Esophagus muscularis mucosa (tissue), 4 donors: ENCODE measurements around the gene POFUT2. TPM values are rescaled to one million over a fixed set of nuclear protein-coding genes. Genes with fewer than 3 reads are reported as not detected.
A peak's percentile ranks its signal among the peaks of the same experiment; 100 is the strongest.

Experiments
- DNase-seq: peaks from one replicate; pipeline ENCODE4 v3.0.0-alpha.2; 2017; ENCODE audit errors: extremely low spot score
- H3K27ac ChIP-seq, 4 donors: fragments of 200-600 bp; sonication (generic); replicated peaks in 1 of 4; 1 replicate in 3 of 4; 2 replicates in 1 of 4; pipeline ENCODE4 v1.5.1; 2016 to 2019; ENCODE audit warnings: mild to moderate bottlenecking in 1 of 4
- H3K27me3 ChIP-seq, 4 donors: fragments of 200-600 bp; sonication (generic); one replicate each; pipeline versions ENCODE4 v1.5.1 to v1.6.0; 2016 to 2019
- H3K36me3 ChIP-seq, 4 donors: fragments of 200-600 bp; sonication (generic); one replicate each; pipeline ENCODE4 v1.5.1; 2016 to 2019
- H3K4me1 ChIP-seq, 4 donors: fragments of 200-600 bp; sonication (generic); one replicate each; pipeline ENCODE4 v1.5.1; 2016 to 2019
- H3K4me3 ChIP-seq, 4 donors: fragments of 200-600 bp; sonication (generic); 1 replicate in 2 of 4; 2 replicates in 2 of 4; pipeline ENCODE4 v1.5.1; 2016 to 2019; ENCODE audit warnings: mild to moderate bottlenecking in 4 of 4, moderate library complexity in 1 of 4
- H3K9me3 ChIP-seq, 4 donors: fragments of 200-600 bp; sonication (generic); 1 replicate in 3 of 4; 2 replicates in 1 of 4; pipeline ENCODE4 v1.5.1; 2016 to 2019
- EP300 ChIP-seq: sonication (generic); formaldehyde crosslinking; IDR thresholded peaks from one replicate; pipeline ENCODE4 v1.6.1; 2017; ENCODE audit warnings: antibody characterized with exemption
- POLR2A ChIP-seq: fragments of 450-650 bp; IDR thresholded peaks from one replicate; pipeline ENCODE4 v1.6.1; 2017; ENCODE audit warnings: antibody characterized with exemption, moderate library complexity, mild to moderate bottlenecking, low read depth
- POLR2AphosphoS5 ChIP-seq, 2 donors: sonication (generic); formaldehyde crosslinking; IDR thresholded peaks; one replicate each; pipeline ENCODE4 v1.6.1; 2017; ENCODE audit warnings: antibody characterized with exemption in 2 of 2
- WGBS: methylation state at CpG from one replicate; pipeline ENCODE4 v1.1.5; 2018; 5-methylcytosine and 5-hydroxymethylcytosine counted together
- intact Hi-C: fragments of 100-400 bp; cut with DNase I; formaldehyde crosslinking; loops from one replicate; pipeline ENCODE4 v1.15.1; 2023
- total RNA-seq, 4 donors: library from RNA; depleted of rRNA; stranded (reverse); fragments of >200 nt; gene quantifications; one replicate each; pipeline versions ENCODE4 v1.1.0 to v1.2.1, GENCODE V29; 2016
- TF ChIP-seq, protein P1 (sequence below), 3 experiments: fragments of 200-600 bp in 2 of 3; fragments of 450-650 bp in 1 of 3; sonication (generic) in 2 of 3; IDR thresholded peaks; one replicate each; pipeline ENCODE4 v1.5.1; 2017 to 2019; ENCODE audit warnings: antibody characterized with exemption in 3 of 3, mild to moderate bottlenecking in 2 of 3, moderate library complexity in 1 of 3

Gene POFUT2
- total RNA-seq, 4 donors from 2014 or later, result 15.8 to 21.6 (median 18.7) TPM

DNA sequence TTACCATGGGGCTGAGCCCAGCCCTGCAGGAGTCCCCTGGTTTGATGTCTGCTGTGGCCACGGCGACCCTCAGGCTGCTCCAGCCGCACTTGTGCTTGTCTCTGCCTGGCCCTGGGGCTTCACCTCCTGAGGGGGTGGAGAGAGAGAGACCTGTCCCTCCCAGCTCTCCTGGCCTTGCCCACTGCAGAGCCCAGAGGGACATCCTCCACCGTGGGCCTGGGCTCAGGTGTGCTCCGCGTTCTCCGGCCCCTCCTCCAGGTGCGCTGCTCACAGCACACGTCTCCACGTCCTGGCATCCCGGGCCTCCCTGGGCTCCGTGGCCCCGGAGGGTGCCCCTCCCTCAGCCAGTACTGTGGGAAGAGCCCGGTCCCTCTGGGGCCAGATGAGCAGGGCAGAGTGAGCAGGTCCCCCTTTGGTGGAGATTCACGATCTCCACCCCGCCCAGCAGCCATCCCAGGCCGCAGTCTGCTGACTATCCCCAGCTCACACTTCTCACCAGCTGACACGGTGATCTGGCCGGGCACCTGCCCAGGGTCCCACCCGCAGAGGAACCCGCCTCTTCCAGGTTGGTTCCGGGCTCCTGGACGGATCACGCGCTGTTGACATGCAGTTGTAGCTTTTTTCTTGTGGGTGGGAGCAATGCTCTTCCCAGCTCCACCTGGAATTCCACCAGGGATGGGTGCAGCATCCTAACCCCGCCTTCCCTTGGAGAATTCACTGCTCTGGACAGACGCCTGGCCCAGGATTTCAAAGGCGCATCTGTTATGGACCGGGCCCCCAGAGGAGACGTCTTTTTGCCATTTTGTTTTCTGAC, 41.8 kb upstream of the POFUT2 start:
- Histone ChIP-seq H3K36me3 (no peaks in the 10 kb centered on the region), H3K27me3 (no peaks in the 10 kb centered on the region), H3K27ac (peak overlapping the region; percentile 62 to 76 (median 70)), H3K9me3 (no peaks in the 10 kb centered on the region), H3K4me3 (no peak overlapping the region), H3K4me1 (peaks cover 10 to 38% (median 35%) of the 10 kb centered on the region in 4 donors)
- intact Hi-C loops, result no loop called here
- TF ChIP-seq EP300, result no peak
- TF ChIP-seq, protein P1, sequence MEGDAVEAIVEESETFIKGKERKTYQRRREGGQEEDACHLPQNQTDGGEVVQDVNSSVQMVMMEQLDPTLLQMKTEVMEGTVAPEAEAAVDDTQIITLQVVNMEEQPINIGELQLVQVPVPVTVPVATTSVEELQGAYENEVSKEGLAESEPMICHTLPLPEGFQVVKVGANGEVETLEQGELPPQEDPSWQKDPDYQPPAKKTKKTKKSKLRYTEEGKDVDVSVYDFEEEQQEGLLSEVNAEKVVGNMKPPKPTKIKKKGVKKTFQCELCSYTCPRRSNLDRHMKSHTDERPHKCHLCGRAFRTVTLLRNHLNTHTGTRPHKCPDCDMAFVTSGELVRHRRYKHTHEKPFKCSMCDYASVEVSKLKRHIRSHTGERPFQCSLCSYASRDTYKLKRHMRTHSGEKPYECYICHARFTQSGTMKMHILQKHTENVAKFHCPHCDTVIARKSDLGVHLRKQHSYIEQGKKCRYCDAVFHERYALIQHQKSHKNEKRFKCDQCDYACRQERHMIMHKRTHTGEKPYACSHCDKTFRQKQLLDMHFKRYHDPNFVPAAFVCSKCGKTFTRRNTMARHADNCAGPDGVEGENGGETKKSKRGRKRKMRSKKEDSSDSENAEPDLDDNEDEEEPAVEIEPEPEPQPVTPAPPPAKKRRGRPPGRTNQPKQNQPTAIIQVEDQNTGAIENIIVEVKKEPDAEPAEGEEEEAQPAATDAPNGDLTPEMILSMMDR (IDR thresholded peaks at IDR 0.05), result no peak
- TF ChIP-seq POLR2A, result no peak
- no peak for TF ChIP-seq POLR2AphosphoS5 (IDR thresholded peaks at IDR 0.05)
- no peak for DNase-seq
- 90% methylated on average over 29 of the region's 30 CpGs for WGBS

DNA sequence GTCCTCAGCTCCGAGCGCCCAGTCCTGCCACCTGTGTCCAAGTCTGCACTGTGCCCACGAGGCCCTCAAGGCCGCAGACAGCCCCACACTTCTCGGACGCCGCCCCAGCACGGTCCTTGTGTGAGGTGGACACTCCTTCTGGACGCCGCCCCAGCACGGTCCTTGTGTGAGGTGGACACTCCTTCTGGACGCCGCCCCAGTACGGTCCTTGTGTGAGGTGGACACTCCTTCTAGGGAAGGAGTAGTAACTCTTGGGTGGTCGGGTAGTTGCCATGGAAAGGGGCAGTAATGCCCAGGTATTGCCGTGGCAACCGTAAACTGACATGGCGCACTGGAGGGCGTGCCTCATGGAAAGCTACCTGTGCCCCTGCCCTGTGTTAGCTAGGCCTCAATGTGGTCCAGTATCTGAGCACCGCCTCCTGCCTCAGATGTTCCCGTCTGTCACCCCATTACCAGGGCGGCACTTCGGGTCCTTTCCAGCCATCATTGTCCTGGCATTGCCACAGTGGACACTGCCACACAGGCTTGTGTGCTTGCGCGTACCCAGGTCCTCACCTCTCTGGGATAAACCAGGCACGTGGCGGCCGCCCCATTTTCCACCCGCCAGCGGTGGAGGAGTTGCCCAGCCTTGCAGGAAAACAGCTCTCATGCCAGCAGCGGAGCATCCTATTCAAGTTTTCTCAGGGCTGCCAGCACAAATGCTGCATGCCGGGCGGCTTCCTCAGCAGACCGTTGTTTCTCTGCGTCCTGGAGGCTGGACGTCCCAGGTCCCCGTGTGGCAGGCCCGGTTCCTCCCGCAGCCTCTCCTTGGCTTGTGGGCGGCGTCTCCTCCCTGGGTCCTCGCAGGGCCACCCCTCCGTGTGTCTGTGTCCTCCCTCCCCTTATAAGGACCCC, 40.8 kb upstream of the POFUT2 start:
- Histone ChIP-seq H3K27ac (no peak overlapping the region), H3K9me3 (no peaks in the 10 kb centered on the region), H3K4me3 (no peak overlapping the region), H3K4me1 (peaks cover 15 to 45% (median 45%) of the 10 kb centered on the region in 4 donors), H3K36me3 (no peaks in the 10 kb centered on the region), H3K27me3 (no peaks in the 10 kb centered on the region)
- 91% methylated on average over 25 of the region's 43 CpGs for WGBS
- no peak for DNase-seq
- intact Hi-C loops, result no loop called here
- no peak for TF ChIP-seq POLR2A
- TF ChIP-seq POLR2AphosphoS5 (IDR thresholded peaks at IDR 0.05), result no peak
- TF ChIP-seq EP300, result no peak
- TF ChIP-seq, protein P1 (IDR thresholded peaks at IDR 0.05), result no peak

DNA sequence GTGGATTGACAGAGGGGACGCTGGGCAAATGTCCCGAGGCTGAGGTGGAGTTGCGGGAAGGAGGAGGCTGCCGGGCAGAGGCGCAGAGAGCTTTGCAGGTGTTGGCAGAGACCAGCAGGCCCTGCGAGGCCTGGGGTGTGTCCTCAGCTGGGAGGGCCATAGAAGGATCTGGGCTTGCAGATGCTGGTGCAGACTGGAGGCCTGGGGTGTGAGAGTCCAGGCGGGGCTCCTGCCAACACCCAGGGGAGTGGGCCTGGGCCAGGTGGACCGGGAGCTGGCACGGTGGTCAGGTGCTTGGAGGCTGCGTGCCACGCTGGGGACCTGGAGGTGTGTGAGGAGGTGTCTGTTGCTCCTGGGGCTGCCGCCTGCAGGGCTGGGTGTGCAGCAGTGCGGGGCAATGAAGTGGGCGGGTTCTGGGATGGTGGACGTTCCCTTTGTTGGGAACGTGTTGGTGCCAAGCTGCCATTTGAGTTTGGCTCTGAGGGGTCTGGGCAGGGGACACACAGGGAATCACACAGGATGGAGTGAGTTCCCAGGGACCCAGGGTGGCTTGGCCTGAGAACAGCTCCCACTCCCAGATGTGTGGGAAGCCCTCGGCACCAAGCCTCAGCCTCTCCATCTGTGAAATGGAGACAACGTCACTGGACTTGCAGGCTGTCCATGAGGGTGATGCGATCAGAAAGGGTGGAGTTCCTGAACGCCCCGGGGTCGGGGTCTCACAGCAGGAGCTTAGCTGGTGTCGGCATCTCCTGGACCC, 39.9 kb upstream of the POFUT2 start:
- WGBS, result 90% methylated on average over 15 of the region's 23 CpGs
- intact Hi-C loops, result no loop called here
- Histone ChIP-seq H3K27ac (no peak overlapping the region), H3K4me1 (peaks cover 20 to 53% (median 53%) of the 10 kb centered on the region in 4 donors), H3K36me3 (no peaks in the 10 kb centered on the region), H3K27me3 (no peaks in the 10 kb centered on the region), H3K4me3 (no peak overlapping the region), H3K9me3 (no peaks in the 10 kb centered on the region)
- TF ChIP-seq POLR2AphosphoS5 (IDR thresholded peaks at IDR 0.05) (no peak), POLR2A (no peak), EP300 (no peak)
- TF ChIP-seq, protein P1 (IDR thresholded peaks at IDR 0.05), result no peak
- no peak for DNase-seq

- Histone ChIP-seq H3K9me3 (no peaks in the 10 kb centered on the region), H3K36me3 (no peaks in the 10 kb centered on the region), H3K27ac (no peak overlapping the region), H3K4me3 (no peak overlapping the region), H3K27me3 (no peaks in the 10 kb centered on the region), H3K4me1 (peaks cover 23 to 59% (median 59%) of the 10 kb centered on the region in 4 donors)
- no peak for DNase-seq
- intact Hi-C loops, result no loop called here
- TF ChIP-seq EP300 (no peak), POLR2A (no peak), POLR2AphosphoS5 (IDR thresholded peaks at IDR 0.05) (no peak)
- TF ChIP-seq, protein P1 (IDR thresholded peaks at IDR 0.05), result no peak
- 91% methylated on average over 8 of the region's 8 CpGs for WGBS
These were observed 39.3 kb upstream of the POFUT2 start for GRCh38 chr21:45326891-45327440.
